Gastrocnemius medialis (tissue), 4 donors: ENCODE measurements around the gene TMEM61. TPM values are rescaled to one million over a fixed set of nuclear protein-coding genes. Genes with fewer than 3 reads are reported as not detected.
"Not testable (repeated sequence)": the region's sequence is repeated elsewhere in the genome, so short reads cannot be mapped to it uniquely, and the experiment has no call there.

Experiments
- ATAC-seq, 2 donors: fragments of 150-250 bp; one replicate each; pipeline ENCODE4 v1.9.1; 2016
- DNase-seq, 2 donors: peaks; one replicate each; pipeline ENCODE4 v3.0.0-alpha.2; 2019
- H3K27ac ChIP-seq, 4 donors: fragments of 200-600 bp; sonication (generic); 1 replicate in 1 of 4; 2 replicates in 3 of 4; pipeline ENCODE4 v1.5.1; 2016 to 2018; ENCODE audit warnings: mild to moderate bottlenecking in 2 of 4, moderate library complexity in 1 of 4
- H3K27me3 ChIP-seq, 3 donors: fragments of 200-600 bp; sonication (generic) in 2 of 3; 1 replicate in 1 of 3; 2 replicates in 2 of 3; pipeline versions ENCODE4 v1.5.1 to v1.6.0; 2016 to 2019; ENCODE audit warnings: mild to moderate bottlenecking in 1 of 3, moderate library complexity in 1 of 3
- H3K36me3 ChIP-seq, 2 donors: fragments of 200-600 bp; sonication (generic) in 1 of 2; one replicate each; pipeline ENCODE4 v1.5.1; 2017 to 2018
- H3K4me1 ChIP-seq, 2 donors: fragments of 200-600 bp; sonication (generic) in 1 of 2; one replicate each; pipeline ENCODE4 v1.5.1; 2016 to 2017; ENCODE audit warnings: mild to moderate bottlenecking in 2 of 2
- H3K4me3 ChIP-seq, 4 donors: fragments of 200-600 bp; sonication (generic) in 3 of 4; 1 replicate in 1 of 4; 2 replicates in 3 of 4; pipeline ENCODE4 v1.5.1; 2016 to 2019; ENCODE audit warnings: mild to moderate bottlenecking in 2 of 4
- H3K9me3 ChIP-seq, 3 donors: fragments of 200-600 bp; sonication (generic) in 2 of 3; 1 replicate in 1 of 3; 2 replicates in 2 of 3; pipeline ENCODE4 v1.5.1; 2016 to 2019
- POLR2A ChIP-seq, 2 donors: fragments of 450-650 bp; IDR thresholded peaks; one replicate each; pipeline ENCODE4 v1.6.1; 2017; ENCODE audit warnings: antibody characterized with exemption in 2 of 2, mild to moderate bottlenecking in 2 of 2, moderate library complexity in 2 of 2
- in situ Hi-C, 4 donors: fragments of 200-750 bp; cut with MboI; loops; one replicate each; pipeline versions ENCODE4 v1.15.0 to v1.8.0; 2017; ENCODE audit warnings: low sequenced_read_pairs in 4 of 4
- intact Hi-C: fragments of 100-400 bp; cut with DNase I; formaldehyde crosslinking; loops from one replicate; pipeline ENCODE4 v1.15.1; 2023; ENCODE audit warnings: low total_unique reads
- total RNA-seq, 4 donors: library from RNA; depleted of rRNA; stranded (reverse); fragments of >200 nt; gene quantifications; one replicate each; pipeline versions ENCODE4 v1.1.0 to v1.2.3, GENCODE V29; 2016
- TF ChIP-seq, protein P1 (sequence below), 5 experiments: fragments of 450-650 bp in 3 of 5; fragments of 200-600 bp in 2 of 5; sonication (generic) in 2 of 5; IDR thresholded peaks in 4 of 5; conservative IDR thresholded peaks in 1 of 5; 1 replicate in 4 of 5; 2 replicates in 1 of 5; pipeline ENCODE4 v1.5.1; 2016 to 2019; ENCODE audit warnings: antibody characterized with exemption in 5 of 5, mild to moderate bottlenecking in 3 of 5, moderate library complexity in 3 of 5

TMEM61 gene
- total RNA-seq = under 1 TPM in 1 of 4 donors, not detected in 3; 0.58 TPM

DNA sequence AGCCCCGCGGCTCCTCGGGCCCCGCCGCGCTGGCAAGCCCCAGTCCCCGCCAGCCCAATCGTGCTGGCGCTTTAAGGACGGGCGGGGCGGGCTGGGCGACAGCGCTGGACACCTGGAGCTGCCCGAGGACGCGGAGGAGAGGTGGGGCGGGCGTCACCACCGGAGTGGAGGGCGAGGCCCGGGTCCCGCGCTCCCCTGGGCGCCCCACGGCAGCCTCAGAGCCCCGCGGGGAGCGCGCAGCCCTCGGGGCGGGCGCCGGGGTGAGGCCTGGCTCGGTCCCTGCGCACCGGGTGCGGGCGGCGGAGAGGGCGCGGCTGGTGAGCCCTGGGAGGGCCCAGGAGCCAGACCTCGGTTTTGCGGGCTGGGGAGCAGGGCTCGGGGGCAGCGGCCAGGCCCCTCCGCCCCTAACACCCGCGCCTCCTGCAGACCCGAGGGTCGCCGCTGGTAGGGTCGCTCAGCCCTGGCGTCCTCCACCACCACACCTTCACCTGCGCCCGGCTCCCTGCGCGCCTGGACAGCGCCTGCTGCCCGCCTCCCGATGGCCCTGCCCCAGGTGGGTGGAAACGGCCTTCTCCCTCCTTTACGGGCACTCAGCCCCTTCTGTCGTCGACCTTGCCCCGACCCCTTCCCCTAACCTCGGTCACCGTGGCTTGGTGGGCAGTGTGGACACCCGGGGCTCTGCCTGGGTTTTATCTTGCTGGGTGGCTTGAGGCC is at the start of gene TMEM61:
Gene TMEM61 (plus strand): TSS at position 101 of the 714 bp plus-strand sequence. CDS start 438 bp downstream, at position 539.
- Histone ChIP-seq H3K4me3 (peak within 1 kb of the TSS; percentile 49 to 54 (median 52)), H3K9me3 (no peaks in the 10 kb centered on the region), H3K36me3 (no peaks in the 10 kb centered on the region), H3K4me1 (peaks cover 0 to 5% of the 10 kb centered on the region in 2 donors), H3K27ac (no peak within 1 kb of the TSS), H3K27me3 (no peaks in the 10 kb centered on the region)
- no peak for DNase-seq
- ATAC-seq = peak; percentile 64 to 72
- intact Hi-C loops = no loop called here
- in situ Hi-C loops = no loop called here
- TF ChIP-seq, protein P1, sequence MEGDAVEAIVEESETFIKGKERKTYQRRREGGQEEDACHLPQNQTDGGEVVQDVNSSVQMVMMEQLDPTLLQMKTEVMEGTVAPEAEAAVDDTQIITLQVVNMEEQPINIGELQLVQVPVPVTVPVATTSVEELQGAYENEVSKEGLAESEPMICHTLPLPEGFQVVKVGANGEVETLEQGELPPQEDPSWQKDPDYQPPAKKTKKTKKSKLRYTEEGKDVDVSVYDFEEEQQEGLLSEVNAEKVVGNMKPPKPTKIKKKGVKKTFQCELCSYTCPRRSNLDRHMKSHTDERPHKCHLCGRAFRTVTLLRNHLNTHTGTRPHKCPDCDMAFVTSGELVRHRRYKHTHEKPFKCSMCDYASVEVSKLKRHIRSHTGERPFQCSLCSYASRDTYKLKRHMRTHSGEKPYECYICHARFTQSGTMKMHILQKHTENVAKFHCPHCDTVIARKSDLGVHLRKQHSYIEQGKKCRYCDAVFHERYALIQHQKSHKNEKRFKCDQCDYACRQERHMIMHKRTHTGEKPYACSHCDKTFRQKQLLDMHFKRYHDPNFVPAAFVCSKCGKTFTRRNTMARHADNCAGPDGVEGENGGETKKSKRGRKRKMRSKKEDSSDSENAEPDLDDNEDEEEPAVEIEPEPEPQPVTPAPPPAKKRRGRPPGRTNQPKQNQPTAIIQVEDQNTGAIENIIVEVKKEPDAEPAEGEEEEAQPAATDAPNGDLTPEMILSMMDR (IDR thresholded peaks at IDR 0.05 in 4 of 5, conservative IDR thresholded peaks at IDR 0.05 in 1 of 5) = no peak
- TF ChIP-seq POLR2A (IDR thresholded peaks at IDR 0.05) = no peak

DNA sequence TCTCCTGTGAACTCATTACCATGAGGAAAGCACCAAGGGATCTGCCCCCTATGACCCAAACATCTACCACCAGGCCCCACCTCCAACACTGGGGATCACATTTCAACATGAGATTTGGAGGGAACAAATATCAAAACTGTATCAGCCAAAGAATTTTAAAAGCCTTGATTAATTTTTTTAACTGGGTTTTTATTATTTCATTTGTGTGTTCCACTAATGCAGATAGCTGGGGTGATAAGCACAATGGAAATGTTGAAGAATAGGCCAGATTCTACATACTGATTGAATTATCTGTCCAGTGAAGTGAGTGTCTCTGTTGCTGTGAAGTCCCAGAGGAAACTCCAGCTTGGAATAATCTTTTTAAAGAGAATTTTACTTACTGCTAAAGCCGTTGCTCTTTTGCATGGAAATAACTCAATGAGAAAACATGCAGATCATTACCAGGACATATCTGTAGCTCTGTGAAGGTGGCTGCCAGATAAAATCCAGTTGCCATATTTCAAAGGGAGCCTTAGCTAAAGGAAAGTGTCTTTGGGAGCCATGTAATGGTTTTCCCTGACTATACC is 49.1 kb upstream of the TMEM61 start:
- Histone ChIP-seq H3K27ac (peak overlapping the region; percentile 71 to 92 (median 88)), H3K4me3 (no peak overlapping the region), H3K27me3 (no peaks in the 10 kb centered on the region), H3K4me1 (peaks cover 43 to 58% of the 10 kb centered on the region in 2 donors), H3K9me3 (no peaks in the 10 kb centered on the region), H3K36me3 (no peaks in the 10 kb centered on the region)
- in situ Hi-C loops = no loop called here
- no peak for DNase-seq
- TF ChIP-seq, protein P1 (IDR thresholded peaks at IDR 0.05 in 4 of 5, conservative IDR thresholded peaks at IDR 0.05 in 1 of 5) = no peak
- TF ChIP-seq POLR2A (IDR thresholded peaks at IDR 0.05) = no peak
- intact Hi-C loops = no loop called here
- ATAC-seq = no peak

DNA sequence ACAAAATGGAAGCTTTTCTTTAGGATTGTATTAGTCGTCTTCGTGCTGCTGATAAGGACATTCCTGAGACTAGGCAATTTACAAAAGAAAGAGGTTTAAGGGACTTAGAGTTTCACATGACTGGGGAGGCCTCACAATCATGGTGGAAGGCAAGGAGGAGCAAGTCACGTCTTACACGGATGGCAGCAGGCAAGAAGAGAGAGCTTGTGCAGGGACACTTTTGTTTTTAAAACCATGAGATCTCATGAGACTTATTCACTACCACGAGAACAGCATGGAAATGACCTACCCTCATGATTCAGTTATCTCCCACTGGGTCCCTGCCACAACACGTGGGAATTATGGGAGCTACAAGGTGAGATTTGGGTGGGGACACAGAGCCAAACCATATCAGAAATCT is 46.3 kb upstream of the TMEM61 start:
- in situ Hi-C loops, intact Hi-C loops: not testable (repeated sequence)

DNA sequence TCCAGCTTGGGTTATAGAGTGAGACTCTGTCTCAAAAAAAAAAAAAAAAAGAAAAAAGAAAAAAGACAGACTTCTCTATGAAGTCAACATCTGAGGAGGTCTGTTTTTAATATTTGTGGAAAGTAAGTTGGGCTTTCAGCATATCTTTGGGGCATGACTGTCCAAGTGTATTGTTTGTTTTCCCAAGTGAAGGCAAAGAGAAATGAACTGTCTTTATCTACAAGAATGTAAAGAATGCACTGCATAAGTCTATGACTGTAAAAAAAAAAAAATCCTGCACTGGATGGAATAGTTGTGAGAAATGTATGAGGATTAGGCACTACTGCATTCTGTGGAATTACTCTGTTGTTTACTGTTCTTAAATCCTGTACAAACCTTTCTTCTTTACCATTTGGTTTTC is 45.6 kb upstream of the TMEM61 start:
- ATAC-seq = no peak
- no peak for DNase-seq
- Histone ChIP-seq H3K36me3 (no peaks in the 10 kb centered on the region), H3K9me3 (no peaks in the 10 kb centered on the region), H3K4me1 (peaks cover 8 to 25% of the 10 kb centered on the region in 2 donors), H3K27me3 (no peaks in the 10 kb centered on the region), H3K27ac (no peak overlapping the region), H3K4me3 (no peak overlapping the region)
- in situ Hi-C loops = no loop called here
- TF ChIP-seq, protein P1 (IDR thresholded peaks at IDR 0.05 in 4 of 5, conservative IDR thresholded peaks at IDR 0.05 in 1 of 5) = no peak
- TF ChIP-seq POLR2A (IDR thresholded peaks at IDR 0.05) = no peak
- intact Hi-C loops = no loop called here

More for the DNA sequence above, 46.3 kb upstream of the TMEM61 start:
- H3K36me3 ChIP-seq, ATAC-seq, DNase-seq, H3K27ac ChIP-seq, H3K27me3 ChIP-seq, H3K9me3 ChIP-seq, H3K4me3 ChIP-seq: not testable (repeated sequence)
- peaks cover 15 to 33% of the 10 kb centered on the region in 2 donors for H3K4me1 ChIP-seq

DNA sequence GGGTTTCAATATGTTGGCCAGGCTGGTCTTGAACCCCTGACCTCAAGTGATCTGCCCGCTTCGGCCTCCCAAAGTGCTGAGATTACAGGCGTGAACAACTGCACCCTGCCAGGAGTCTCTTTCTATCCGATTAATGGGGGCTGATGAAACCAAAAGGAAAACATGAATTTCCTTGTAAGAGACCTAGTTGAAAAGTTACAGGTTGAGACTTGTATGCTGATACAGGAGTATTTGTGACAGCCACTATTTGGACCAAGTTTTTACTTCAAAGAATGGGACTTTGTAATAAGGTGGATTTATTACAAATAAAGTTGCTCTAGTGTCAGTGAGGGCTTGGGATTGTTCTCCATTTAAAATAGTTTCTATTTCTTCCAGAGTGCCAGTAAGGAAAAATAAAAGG is 43.6 kb upstream of the TMEM61 start:
- no peak overlapping the region for H3K4me3 ChIP-seq
- H3K4me1 ChIP-seq = peaks cover 0 to 8% of the 10 kb centered on the region in 2 donors
- H3K9me3 ChIP-seq = no peaks in the 10 kb centered on the region
- DNase-seq (no peak), ATAC-seq (no peak)
- in situ Hi-C loops (no loop called here), intact Hi-C loops (no loop called here)
- H3K27ac ChIP-seq = no peak overlapping the region
- TF ChIP-seq, protein P1 (IDR thresholded peaks at IDR 0.05 in 4 of 5, conservative IDR thresholded peaks at IDR 0.05 in 1 of 5) = no peak
- no peak for TF ChIP-seq POLR2A (IDR thresholded peaks at IDR 0.05)
- H3K27me3 ChIP-seq = no peaks in the 10 kb centered on the region
- H3K36me3 ChIP-seq = no peaks in the 10 kb centered on the region
